ENCODE data around the gene IL1RAPL1. TPM values are rescaled to one million over a fixed set of nuclear protein-coding genes. Genes with fewer than 3 reads are reported as not detected.

The IL1RAPL1 gene
- total RNA-seq, 1 donor = 1.3 TPM

DNA sequence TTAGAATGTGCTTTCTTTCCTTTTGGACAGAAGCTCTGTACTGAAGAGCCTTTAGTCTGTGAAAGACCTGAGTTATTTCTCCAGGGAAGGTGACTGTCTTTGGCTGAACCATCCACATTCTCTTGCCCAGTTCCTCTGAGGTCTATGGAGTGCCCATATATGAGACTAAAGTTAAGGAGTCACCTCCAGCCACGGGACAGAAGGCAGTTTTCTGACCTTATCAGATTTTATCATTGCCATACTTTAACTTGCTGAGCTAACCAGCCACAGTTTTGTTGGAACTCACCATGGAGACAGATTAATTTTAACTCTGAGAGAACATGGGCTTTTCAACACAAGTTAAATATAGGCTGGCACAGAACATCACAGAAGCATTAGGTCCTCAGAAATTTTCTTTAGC, 26.3 kb downstream of the IL1RAPL1 start:
- DNase-seq (ENCODE audit: low read depth) = no peak
- no peak overlapping the region for H3K4me3 ChIP-seq (ENCODE audit: low read depth, low read length)
- TF ChIP-seq, protein P1, sequence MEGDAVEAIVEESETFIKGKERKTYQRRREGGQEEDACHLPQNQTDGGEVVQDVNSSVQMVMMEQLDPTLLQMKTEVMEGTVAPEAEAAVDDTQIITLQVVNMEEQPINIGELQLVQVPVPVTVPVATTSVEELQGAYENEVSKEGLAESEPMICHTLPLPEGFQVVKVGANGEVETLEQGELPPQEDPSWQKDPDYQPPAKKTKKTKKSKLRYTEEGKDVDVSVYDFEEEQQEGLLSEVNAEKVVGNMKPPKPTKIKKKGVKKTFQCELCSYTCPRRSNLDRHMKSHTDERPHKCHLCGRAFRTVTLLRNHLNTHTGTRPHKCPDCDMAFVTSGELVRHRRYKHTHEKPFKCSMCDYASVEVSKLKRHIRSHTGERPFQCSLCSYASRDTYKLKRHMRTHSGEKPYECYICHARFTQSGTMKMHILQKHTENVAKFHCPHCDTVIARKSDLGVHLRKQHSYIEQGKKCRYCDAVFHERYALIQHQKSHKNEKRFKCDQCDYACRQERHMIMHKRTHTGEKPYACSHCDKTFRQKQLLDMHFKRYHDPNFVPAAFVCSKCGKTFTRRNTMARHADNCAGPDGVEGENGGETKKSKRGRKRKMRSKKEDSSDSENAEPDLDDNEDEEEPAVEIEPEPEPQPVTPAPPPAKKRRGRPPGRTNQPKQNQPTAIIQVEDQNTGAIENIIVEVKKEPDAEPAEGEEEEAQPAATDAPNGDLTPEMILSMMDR (IDR thresholded peaks at IDR 0.05; ENCODE audit: insufficient read depth, low read depth, low read length) = no peak

DNA sequence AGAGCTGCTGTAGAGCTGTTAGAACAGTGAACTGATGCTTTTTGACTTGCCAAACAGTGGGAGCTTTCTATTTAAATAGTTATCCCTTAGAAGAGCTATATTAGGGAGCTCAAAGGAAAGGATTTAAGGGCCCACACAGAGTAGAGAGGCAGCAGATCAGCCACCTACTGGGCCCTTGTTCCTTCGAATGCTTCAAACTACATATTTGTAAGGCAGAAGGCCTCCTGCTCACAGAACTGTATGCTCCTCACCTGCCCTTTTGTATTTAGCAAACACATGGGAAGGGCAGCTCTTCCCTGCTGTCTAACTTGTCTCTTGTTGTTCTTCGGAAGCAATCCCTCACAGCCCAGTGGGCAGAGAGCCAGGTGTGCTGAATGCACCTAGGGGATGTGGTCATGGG, 38.0 kb downstream of the IL1RAPL1 start:
- no peak overlapping the region for H3K4me3 ChIP-seq (ENCODE audit: low read depth, low read length)
- TF ChIP-seq, protein P1 (IDR thresholded peaks at IDR 0.05; ENCODE audit: insufficient read depth, low read depth, low read length) = no peak
- DNase-seq (ENCODE audit: low read depth) = no peak

DNA sequence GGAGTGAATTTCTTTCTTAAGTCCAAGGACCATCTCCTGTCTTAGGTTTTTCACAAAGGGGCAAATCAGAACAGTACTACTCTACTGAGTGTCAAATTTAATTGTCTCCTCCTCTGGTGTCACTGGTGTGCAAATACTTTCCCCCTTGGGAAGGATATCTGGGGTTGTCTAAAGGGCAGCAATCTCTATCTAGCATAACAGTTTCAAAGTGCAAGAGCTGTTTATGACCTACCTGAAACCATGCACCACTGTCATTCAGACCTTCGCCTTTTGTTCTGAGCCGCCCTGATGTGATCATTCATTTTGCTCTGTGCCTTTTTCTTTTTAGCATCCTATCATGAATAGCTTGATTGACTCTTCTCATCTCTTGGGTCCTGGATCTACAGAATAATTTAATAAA, 39.3 kb downstream of the IL1RAPL1 start:
- TF ChIP-seq, protein P1 (IDR thresholded peaks at IDR 0.05; ENCODE audit: insufficient read depth, low read depth, low read length) = no peak
- DNase-seq (ENCODE audit: low read depth) = no peak
- no peak overlapping the region for H3K4me3 ChIP-seq (ENCODE audit: low read depth, low read length)

DNA sequence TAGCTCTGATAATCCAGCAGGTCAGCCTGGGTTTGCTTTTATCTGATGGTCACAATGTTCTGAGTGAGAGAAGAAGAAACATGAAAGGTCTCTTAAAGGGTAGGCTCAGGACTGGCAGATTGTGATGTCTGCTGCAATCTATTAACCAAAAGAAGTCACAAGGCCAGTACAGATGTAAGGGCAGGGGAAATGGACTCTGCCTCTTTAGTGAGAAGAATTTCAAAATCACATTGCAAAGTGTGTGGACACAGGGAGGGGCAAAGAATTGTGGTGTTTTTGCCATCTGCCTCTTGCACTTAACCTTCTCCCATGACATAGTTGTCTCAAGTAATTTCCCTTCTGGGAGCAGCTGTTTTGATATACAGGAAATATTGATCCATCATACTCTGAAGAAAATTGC, 40.9 kb downstream of the IL1RAPL1 start:
- no peak overlapping the region for H3K4me3 ChIP-seq (ENCODE audit: low read depth, low read length)
- TF ChIP-seq, protein P1 (IDR thresholded peaks at IDR 0.05; ENCODE audit: insufficient read depth, low read depth, low read length) = no peak
- DNase-seq (ENCODE audit: low read depth) = no peak

DNA sequence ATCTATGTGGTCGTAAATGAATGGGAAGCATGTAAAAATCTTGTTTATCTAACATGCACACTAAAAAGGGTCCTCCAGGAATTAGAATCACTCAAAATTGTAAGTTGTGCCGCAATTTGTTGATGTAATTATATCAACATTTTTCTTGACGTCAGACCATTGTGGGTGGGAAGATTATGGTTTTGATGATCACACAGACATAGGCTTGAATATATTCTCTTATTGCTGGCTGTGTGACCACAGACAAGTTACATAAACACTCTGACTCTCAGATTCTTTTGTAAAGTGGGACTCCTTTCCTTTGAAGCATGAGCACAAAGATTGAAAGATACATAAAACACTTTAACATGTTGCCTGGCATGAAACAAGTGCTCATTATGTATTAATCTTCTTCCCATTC, 51.5 kb downstream of the IL1RAPL1 start:
- TF ChIP-seq, protein P1 (IDR thresholded peaks at IDR 0.05; ENCODE audit: insufficient read depth, low read depth, low read length) = no peak
- no peak overlapping the region for H3K4me3 ChIP-seq (ENCODE audit: low read depth, low read length)
- DNase-seq (ENCODE audit: low read depth) = no peak

DNA sequence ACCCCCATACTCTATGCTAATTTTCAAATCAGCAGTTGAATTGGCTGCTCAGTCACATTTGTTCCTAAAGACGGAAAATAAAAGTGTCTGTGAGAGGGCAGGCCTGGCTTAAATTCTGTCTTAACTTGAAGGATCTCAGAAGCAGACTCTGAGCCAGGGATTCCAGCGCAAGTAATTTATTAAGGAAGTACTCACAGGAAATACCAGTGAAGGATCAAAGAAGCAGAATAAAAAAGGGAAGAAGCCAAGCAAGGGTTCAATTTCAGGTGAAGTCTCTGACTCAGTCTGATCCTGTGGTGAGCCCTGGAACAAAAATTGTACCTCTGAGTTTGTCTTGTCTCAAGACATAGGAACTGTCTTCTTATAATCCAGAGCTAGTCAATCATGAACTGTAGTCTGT, 52.2 kb downstream of the IL1RAPL1 start:
- TF ChIP-seq, protein P1 (IDR thresholded peaks at IDR 0.05; ENCODE audit: insufficient read depth, low read depth, low read length) = no peak
- H3K4me3 ChIP-seq (ENCODE audit: low read depth, low read length) = no peak overlapping the region
- no peak for DNase-seq (ENCODE audit: low read depth)

DNA sequence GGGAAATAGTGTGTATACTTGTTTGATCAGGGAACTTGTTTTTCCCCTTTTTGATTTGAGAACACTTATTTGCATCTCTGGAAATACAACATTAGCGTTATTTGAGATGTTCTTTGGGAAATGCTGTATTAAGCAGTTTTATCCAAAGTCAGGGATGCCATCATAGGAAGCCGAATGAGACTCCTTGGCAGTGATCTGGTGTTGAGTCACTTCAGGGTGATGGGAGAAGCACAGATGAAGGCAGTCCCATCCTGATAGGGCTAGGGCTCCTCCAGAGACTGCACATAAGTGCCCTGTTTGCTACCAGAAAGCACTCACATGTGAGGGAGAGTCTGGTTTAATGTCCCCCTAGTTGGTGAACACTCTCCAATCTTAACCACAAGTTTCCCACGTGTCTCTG, 62.3 kb downstream of the IL1RAPL1 start:
- no peak for DNase-seq (ENCODE audit: low read depth)
- TF ChIP-seq, protein P1 (IDR thresholded peaks at IDR 0.05; ENCODE audit: insufficient read depth, low read depth, low read length) = no peak
- H3K4me3 ChIP-seq (ENCODE audit: low read depth, low read length) = no peak overlapping the region

Data from fibroblast of villous mesenchyme (primary cell).